ENCODE results near the gene NEDD9.

The NEDD9 gene

GRCh38 chr6:11166948-11167347 lies 65.5 kb downstream of the NEDD9 start:
- TF ChIP-seq EZH2phosphoT487 (IDR thresholded peaks at IDR 0.05; ENCODE audit: borderline replicate concordance, low read length) = no peak
- TF ChIP-seq, protein P1, sequence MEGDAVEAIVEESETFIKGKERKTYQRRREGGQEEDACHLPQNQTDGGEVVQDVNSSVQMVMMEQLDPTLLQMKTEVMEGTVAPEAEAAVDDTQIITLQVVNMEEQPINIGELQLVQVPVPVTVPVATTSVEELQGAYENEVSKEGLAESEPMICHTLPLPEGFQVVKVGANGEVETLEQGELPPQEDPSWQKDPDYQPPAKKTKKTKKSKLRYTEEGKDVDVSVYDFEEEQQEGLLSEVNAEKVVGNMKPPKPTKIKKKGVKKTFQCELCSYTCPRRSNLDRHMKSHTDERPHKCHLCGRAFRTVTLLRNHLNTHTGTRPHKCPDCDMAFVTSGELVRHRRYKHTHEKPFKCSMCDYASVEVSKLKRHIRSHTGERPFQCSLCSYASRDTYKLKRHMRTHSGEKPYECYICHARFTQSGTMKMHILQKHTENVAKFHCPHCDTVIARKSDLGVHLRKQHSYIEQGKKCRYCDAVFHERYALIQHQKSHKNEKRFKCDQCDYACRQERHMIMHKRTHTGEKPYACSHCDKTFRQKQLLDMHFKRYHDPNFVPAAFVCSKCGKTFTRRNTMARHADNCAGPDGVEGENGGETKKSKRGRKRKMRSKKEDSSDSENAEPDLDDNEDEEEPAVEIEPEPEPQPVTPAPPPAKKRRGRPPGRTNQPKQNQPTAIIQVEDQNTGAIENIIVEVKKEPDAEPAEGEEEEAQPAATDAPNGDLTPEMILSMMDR (IDR thresholded peaks at IDR 0.05; ENCODE audit: low read depth, low read length, poor library complexity, severe bottlenecking) = no peak
- no peaks in the 10 kb centered on the region for H3K9me3 ChIP-seq (ENCODE audit: control insufficient read depth, insufficient read depth, low read length)

DNA sequence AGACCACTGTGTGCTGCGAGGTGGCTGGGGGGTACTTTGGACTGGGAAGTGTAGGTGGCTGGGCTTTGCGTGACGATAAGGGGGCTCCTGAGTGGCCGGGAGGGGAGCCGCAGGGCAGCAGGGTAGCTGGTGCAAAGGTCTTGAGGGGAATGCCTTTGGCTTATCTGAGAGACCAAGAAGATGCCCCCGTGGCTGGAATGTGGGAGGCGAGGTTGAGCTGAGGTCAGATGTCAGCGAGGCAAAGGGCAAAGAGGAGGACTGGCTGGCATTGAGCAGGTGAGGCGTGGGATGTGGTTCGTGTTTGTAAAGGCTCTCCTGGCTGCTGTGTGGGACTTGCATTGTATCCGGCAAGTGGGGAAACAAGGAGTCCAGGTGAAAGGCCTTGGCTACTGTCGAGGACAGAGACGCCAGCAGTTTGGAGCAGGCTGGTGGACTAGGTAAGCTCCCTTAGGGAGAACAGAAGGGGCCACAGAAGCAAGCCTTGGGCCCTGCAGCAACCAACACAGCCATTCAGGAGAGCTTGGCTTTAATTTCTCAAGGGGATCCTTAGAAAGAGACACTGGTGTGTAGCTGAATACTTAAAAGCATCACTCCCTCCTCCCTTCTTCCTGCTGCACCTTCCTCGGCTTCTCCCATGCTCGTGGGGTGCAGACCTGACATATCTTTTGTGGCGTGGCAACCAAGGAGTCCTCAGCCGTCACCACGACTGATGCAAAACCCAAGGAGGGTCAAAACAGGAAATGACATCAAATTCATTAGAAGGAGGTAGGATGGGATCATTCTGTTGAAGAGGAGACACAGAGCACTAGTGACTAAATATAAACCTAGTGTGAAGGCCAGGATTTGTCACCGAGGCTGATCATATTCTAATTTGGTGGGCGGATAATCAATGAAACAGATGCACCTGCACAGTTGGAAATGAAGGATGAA lies 67.5 kb downstream of the NEDD9 start:
- H3K4me3 ChIP-seq (ENCODE audit: low read length) = no peak overlapping the region
- TF ChIP-seq EZH2phosphoT487 (IDR thresholded peaks at IDR 0.05; ENCODE audit: borderline replicate concordance, low read length) = no peak
- TF ChIP-seq, protein P1 (IDR thresholded peaks at IDR 0.05; ENCODE audit: low read depth, low read length, poor library complexity, severe bottlenecking) = no peak
- H3K9me2 ChIP-seq (replicated peaks; ENCODE audit: control insufficient read depth, low read length) = no peaks in the 10 kb centered on the region
- no peaks in the 10 kb centered on the region for H3K27me3 ChIP-seq (ENCODE audit: control insufficient read depth, low read length)
- H3K36me3 ChIP-seq (ENCODE audit: control insufficient read depth, low read length) = no peaks in the 10 kb centered on the region
- no peaks in the 10 kb centered on the region for H3F3A ChIP-seq (ENCODE audit: control insufficient read depth, insufficient read depth)
- no peaks in the 10 kb centered on the region for H3K9me3 ChIP-seq (ENCODE audit: control insufficient read depth, insufficient read depth, low read length)
- H3K27ac ChIP-seq (ENCODE audit: low read depth, low read length) = no peak overlapping the region
- H3K79me2 ChIP-seq (ENCODE audit: control insufficient read depth, low read length) = no peaks in the 10 kb centered on the region
- no peaks in the 10 kb centered on the region for H3K4me1 ChIP-seq (ENCODE audit: control insufficient read depth, low read length)
- no peak overlapping the region for H3K4me2 ChIP-seq (ENCODE audit: low read length)
- no peaks in the 10 kb centered on the region for H4K20me1 ChIP-seq (ENCODE audit: control insufficient read depth, insufficient read depth, low read depth, low read length)

More at GRCh38 chr6:11166948-11167347, 65.5 kb downstream of the NEDD9 start:
- no peak overlapping the region for H3K4me2 ChIP-seq (ENCODE audit: low read length)
- no peak overlapping the region for H3K27ac ChIP-seq (ENCODE audit: low read depth, low read length)
- no peaks in the 10 kb centered on the region for H4K20me1 ChIP-seq (ENCODE audit: control insufficient read depth, insufficient read depth, low read depth, low read length)
- H3K9me2 ChIP-seq (replicated peaks; ENCODE audit: control insufficient read depth, low read length) = no peaks in the 10 kb centered on the region
- H3F3A ChIP-seq (ENCODE audit: control insufficient read depth, insufficient read depth) = no peaks in the 10 kb centered on the region
- no peaks in the 10 kb centered on the region for H3K36me3 ChIP-seq (ENCODE audit: control insufficient read depth, low read length)
- no peaks in the 10 kb centered on the region for H3K27me3 ChIP-seq (ENCODE audit: control insufficient read depth, low read length)
- no peaks in the 10 kb centered on the region for H3K79me2 ChIP-seq (ENCODE audit: control insufficient read depth, low read length)
- H3K4me1 ChIP-seq (ENCODE audit: control insufficient read depth, low read length) = no peaks in the 10 kb centered on the region
- no peak overlapping the region for H3K4me3 ChIP-seq (ENCODE audit: low read length)

DNA sequence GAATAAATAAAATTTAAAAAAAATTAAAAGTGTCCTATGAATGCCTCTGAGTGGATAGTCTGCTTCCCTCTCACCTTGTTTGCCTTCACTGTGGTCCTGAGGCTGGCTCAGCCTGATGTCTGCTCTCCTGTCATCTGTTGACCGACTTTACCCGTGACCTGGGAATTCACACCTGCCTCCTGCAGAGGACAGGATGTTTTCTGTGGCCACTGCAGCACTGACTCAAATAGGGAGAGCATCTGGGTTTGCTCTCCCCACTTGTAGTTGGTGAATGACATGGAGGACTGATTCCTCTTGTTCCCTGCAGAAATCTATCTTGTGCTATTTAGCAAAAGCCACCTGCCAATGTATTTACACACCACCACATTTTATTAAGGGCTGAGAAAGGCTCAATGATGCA lies 68.5 kb downstream of the NEDD9 start:
- TF ChIP-seq, protein P1 (IDR thresholded peaks at IDR 0.05; ENCODE audit: low read depth, low read length, poor library complexity, severe bottlenecking) = no peak
- no peak for TF ChIP-seq EZH2phosphoT487 (IDR thresholded peaks at IDR 0.05; ENCODE audit: borderline replicate concordance, low read length)
- Histone ChIP-seq H3K4me3 (ENCODE audit: low read length) (no peak overlapping the region), H3K4me1 (ENCODE audit: control insufficient read depth, low read length) (no peaks in the 10 kb centered on the region), H3K27me3 (ENCODE audit: control insufficient read depth, low read length) (no peaks in the 10 kb centered on the region), H3K79me2 (ENCODE audit: control insufficient read depth, low read length) (no peaks in the 10 kb centered on the region), H3K4me2 (ENCODE audit: low read length) (no peak overlapping the region), H3K9me2 (replicated peaks; ENCODE audit: control insufficient read depth, low read length) (no peaks in the 10 kb centered on the region), H3K36me3 (ENCODE audit: control insufficient read depth, low read length) (no peaks in the 10 kb centered on the region), H4K20me1 (ENCODE audit: control insufficient read depth, insufficient read depth, low read depth, low read length) (no peaks in the 10 kb centered on the region), H3F3A (ENCODE audit: control insufficient read depth, insufficient read depth) (no peaks in the 10 kb centered on the region), H3K9me3 (ENCODE audit: control insufficient read depth, insufficient read depth, low read length) (no peaks in the 10 kb centered on the region), H3K27ac (ENCODE audit: low read depth, low read length) (no peak overlapping the region)
